ENCODE results near the gene URM1.

URM1 gene

DNA sequence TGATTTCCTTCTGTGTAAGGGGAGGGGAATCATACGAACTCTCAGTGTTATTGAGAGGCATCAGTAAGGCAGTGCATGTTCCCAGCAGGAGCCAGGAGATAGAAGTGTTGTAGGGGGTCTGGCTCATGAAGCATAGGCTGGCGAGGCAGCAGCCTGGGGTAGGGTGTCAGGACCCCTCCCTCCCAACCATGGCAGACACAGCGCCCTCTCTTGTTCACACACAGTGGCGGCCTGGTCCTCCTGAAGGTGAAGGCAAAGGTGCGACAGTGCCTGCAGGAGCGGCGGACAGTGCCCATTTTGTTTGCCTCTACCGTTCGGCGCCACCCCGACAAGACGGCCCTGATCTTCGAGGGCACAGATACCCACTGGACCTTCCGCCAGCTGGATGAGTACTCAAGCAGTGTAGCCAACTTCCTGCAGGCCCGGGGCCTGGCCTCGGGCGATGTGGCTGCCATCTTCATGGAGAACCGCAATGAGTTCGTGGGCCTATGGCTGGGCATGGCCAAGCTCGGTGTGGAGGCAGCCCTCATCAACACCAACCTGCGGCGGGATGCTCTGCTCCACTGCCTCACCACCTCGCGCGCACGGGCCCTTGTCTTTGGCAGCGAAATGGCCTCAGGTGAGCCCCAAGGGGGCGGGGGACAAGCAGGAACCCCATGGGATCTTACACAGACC lies 26.1 kb upstream of the URM1 start:
- DNase-seq (ENCODE audit: low spot score), result no peak

DNA sequence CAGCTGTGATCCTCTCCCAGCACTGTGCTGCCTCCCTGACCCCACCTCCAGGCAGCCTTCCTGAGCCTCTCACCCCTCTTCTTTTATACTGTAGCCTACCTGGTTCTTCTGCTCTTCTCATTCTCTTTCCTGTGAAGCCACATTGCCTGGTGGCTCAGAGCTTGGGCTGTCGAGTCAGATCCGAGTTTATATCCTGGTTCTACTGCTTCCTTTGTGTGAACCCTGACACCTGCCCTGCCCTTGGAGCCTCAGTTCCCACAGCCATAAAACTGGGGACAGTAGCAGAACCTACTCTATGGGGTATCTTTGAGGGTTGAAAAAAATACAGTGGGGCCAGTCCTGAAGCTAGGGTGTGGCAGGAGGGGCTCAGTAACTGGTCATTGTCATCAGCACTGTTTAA lies 22.0 kb upstream of the URM1 start:
- no peak for DNase-seq (ENCODE audit: low spot score)

DNA sequence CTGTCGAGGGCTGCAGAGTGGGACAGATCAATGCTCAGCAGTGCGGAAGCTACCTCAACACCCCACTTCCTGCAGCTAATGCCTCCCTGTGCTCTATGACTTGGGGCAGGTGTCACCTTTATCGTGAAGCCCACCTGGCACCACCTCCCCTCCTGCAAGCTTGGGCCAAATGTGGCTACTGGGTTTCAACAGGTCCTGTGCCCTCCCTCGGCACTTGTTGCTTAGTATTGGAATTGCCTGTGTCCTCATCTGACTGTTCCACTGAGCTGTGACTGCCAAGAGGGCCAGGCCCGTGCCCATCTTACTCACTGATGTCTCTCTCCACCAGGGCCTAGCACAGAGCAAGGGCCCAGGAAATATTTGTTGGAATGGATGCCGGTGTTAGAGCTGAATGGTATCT lies 21.4 kb upstream of the URM1 start:
- DNase-seq (ENCODE audit: low spot score), result no peak

DNA sequence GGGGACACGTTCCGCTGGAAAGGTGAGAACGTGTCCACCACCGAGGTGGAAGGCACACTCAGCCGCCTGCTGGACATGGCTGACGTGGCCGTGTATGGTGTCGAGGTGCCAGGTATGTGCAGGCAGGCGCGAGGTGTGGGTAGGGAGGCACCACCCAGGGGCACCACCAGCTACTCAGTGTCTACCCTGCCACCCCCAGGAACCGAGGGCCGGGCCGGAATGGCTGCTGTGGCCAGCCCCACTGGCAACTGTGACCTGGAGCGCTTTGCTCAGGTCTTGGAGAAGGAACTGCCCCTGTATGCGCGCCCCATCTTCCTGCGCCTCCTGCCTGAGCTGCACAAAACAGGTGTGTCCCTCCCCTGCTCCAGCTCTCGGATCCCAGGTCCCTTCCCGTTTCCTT lies 15.7 kb upstream of the URM1 start:
- DNase-seq (ENCODE audit: low spot score), result no peak

DNA sequence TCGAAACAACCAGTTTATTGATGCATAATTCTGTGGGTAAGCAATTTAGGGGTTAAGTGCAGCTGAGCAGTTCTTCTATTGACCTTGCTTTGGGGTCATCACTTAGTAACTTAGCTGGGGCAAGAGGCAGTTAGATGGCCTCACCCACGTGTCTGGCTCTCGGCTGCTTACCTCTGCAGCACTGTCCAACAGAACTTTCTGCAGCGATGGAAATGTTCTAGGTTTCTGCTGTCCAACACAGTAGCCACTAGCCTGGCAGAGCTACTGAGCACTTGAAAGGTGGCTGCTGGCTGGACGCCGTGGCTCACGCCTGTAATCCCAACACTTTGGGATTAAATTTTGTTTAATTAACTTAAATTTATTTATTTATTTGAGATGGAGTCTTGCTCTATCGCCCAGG lies 13.1 kb upstream of the URM1 start:
- no peak for DNase-seq (ENCODE audit: low spot score)

DNA sequence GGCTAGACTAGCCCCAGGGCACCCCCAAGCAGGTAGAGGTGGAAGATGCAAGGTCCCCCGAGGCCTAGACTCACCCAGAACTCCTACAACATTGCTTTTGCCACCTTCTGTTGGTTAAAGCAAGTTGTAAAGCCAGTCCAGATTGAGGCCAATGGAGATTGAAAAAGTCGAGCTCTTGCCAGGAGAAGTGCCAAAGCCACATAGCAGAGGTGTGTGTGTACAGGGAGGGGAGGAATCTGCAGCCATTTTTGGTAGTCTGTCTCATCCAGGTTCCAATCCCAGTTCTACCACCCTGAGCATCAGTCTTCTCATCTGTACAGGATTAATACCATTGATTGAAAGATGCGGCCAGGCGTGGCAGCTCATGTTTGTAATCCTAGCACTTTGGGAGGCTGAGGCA lies 12.3 kb upstream of the URM1 start:
- no peak for DNase-seq (ENCODE audit: low spot score)

DNA sequence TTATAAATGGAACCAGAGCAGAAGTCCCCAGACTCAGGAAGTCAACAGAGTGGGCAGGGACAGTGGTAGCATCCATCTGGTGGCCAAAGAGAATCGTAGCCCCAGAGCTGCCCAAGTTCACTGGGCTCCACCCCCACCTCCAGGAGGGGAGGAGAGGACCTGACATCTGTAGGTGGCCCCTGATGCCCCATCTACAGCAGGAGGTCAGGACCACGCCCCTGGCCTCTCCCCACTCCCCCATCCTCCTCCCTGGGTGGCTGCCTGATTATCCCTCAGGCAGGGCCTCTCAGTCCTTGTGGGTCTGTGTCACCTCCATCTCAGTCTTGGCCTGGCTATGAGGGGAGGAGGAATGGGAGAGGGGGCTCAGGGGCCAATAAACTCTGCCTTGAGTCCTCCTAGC lies 10.3 kb upstream of the URM1 start:
- DNase-seq (ENCODE audit: low spot score), result no peak

DNA sequence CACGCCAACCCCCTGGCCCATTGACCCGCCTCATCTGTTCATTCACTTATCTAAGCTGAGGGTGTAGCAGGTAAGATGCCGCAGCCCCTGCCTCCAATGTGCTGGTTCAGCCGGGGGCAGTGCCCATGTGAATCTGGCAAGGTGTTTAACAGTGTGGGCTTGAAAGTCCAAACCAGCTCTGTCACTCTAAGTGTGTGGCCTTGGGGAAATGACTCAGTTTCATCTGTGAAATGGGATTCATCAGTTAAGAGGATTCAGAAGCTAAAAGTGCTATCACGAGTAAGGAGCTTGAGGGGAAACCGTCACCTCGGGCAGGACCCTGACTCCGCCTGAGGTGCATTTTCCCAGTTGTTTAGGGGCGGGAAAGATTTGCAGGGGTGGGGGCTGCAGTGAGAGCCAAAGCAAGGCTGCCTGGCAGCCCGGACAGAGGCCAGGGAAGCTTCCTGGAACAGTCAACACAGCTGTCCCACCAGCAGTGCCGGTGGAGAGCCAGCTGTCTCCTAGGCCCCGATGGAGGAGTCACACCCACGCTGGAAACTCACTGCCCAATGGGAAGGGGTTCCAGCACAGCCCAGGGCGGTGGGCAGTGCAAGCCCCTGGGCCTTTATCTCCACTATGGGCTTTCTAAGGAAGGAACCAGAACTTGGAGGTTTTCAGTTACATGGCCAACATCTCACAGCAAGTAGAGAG lies 9.7 kb upstream of the URM1 start:
- DNase-seq (ENCODE audit: low spot score), result no peak

DNA sequence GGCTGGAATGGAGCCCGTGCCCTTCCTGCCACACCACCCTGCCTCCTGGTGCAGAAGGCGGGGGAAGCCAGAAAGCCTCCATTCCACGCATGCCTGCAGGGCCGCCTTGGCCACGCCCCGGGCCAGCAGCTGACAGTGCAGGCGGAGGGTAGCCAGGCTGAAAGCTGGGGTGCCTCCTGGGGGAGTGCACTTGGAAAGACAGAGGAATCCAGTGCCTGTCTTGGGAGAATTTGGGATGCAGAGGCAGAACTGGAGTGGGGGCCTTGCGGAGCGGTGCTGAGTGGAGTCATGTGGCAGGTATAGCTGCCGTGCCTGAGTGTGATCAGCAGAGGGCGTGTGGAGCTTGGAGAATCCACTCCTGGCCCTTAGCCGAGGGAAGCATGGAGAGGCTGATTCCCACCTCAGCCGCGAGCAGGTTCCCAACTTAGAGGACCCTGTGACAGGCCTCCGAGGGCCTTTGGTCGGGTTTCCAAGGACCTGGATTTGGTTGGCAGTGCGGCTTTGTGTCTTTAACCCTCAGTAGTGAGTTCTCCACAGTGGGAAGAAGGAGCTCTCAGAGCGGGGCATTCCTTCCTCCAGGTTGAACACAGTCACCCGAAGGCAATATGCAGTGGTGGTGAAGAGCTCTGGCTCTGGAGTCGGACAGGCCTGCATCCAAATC lies 9.1 kb upstream of the URM1 start:
- DNase-seq (ENCODE audit: low spot score), result peak; percentile 84

DNA sequence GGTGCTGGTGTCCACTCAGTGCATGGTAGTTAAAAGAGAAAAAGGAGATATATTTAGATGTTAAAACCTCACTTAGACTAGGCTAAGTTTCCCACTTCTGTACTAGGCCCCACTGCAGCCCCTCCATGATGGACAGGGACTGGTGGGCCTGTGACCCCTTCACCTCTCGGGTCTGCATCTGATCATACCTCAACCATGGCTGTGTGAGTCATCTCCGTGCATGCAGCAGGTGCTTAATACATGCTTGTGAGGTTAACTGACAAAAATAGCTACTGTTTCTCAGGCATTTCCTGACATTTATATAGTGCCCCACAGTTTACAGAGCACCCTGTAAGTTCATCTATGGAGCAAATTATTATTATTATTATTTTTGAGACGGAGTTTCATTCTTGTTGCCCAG lies 8.4 kb upstream of the URM1 start:
- no peak for DNase-seq (ENCODE audit: low spot score)

DNA sequence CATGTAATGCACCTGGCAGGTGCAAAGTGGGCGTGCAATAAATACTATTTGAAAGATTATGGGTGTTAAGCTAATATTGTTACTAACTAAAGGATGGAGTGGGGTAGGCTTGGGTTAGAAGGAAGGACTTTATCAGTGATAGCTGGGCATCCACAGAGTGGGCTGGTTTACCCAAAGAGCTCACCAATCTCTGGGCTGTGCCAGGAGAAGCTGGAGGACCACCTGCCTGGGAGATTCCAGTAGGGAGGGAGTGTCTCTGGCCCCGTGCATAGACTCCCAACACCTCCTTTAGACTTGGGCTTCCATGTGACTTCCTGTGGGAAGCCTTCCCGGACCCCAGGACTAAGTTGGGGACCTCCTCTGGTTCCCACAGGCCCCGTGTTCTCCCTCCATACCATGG lies 5.6 kb upstream of the URM1 start:
- no peak for DNase-seq (ENCODE audit: low spot score)

DNA sequence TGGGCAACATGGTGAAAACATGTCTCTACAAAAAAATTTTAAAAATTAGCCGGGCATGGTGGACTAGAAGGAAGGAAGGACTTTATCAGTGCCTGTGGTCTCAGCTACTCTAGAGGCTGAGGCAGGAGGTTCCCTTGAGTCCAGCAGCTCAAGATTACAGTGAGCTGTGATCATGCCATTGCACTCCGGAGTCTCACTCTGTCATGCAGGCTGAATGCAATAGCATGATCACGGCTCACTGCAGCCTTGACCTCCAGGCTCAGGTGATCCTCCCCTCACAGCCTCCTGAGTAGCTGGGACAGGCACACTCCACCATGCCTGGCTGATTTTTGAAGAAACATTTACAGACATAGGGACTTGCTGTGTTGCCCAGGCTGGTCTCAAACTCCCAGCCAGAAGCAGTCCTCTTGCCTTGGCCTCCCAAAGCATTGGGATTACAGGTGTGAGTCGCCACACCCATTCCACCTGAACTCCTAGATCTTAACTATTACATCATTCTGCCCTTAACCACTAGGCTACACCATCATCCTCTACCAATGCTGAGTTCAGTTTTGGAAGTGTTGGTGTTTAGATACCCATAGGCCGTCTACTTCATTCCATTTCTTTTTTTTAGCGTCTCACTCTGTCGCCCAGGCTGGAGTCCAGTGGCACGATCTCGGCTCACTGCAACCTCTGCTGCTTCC lies 2.0 kb upstream of the URM1 start:
- no peak for DNase-seq (ENCODE audit: low spot score)

DNA sequence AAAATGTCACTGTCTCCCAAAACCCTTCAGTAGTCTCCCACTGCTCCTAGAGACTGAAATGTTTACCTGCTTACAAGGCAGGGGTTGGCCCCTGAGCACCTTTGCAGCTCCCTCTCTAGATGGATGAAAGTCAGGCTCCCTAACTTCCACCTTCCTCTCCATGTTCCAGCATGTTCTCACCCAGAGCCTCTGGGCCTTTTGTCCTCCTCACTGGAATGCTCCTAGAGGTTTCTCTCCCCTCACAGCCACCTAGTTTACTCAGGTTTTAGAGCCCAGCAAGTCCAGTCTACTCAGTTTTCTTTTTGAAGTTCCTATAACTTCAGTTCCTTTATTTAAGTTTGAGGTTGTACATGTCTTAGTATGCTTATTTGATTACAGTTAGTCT lies 815 bp upstream of the URM1 start:
- no peak for DNase-seq (ENCODE audit: low spot score)

DNA sequence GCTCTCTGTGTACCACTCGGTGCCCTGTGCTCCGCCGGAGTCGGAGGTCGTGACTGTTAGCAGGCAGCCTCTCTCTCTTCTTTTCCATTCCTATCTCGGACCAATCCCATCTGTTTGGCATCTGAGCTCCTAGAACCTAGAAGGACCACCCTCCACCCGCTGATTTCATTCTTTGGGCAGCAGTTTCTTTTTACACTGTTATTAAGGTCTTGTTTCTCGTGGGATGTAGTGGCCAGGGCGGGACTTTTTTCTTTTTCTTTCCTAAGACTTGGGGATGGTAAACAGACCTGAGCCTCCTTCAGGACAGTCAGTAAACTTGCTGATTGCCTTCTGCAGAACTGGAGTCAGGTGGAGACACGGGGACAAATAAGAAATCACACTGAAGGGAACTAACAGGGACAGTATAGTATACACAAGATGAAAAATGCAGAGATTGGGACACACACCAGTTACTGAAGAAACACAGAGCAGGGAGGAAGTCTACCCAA lies 500 bp downstream of the URM1 start:
- DNase-seq (ENCODE audit: low spot score), result no peak

DNA sequence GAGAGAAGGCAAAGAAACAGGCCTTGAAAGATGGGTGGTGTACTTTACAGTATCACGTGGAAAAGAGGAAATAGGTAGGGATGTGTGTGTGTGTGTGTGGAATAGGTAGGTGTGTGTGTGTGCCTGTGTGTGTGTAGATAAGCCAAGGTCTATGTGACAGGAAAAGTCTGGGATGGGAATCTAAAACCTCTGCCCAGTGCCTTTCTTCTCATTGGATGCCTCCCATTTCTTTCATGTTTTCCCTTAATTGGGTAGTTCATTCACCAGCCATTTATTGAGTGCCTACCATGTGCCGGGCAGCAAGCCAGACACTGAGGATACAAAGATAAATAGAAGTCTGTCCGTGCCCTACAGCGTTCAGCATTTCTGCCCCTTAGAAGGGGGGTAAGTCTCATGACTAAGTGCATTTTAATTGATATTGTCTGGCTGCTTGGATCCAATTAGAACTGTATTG lies 1.0 kb downstream of the URM1 start:
- DNase-seq (ENCODE audit: low spot score), result no peak

DNA sequence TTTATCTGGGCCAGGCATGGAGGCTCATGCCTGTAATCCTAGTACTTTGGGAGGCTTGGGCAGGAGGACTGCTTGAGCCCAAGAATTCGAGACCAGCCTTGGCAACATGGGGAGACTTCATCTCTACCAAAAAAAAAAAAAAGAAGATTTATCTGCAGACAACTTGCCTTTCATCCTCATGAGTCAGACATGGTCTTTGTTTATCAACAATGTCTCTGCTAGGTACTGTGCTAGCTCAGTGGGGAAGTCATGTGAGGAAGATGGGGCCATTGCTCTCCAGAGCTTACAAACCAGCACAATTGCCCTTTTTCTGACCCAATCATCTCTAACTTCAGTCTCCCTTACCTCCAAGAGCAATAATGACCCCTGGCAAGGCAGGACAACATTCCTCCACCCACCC lies 1.6 kb downstream of the URM1 start:
- no peak for DNase-seq (ENCODE audit: low spot score)

DNA sequence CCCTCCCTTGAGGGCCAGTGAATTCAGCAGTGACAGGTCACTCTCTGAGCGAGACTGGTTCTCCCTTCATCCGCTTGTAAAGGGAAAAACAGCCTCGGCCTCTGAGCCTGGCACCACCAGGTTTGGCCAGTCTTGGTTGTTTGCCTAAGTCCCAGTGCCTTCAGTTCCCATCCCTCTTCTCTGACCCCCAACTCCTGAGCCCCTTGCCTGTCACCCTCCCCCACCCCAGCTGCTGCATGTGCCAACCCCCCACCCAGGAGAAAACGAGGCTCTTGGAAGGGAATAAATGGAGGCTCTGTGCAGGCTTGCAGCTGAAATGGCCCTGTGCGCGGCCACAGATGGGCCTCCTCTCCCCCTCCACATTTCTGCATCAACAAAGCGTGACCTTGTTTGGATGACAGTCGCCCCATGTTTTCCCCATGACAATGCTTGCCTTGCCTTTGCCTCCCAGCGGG lies 3.1 kb downstream of the URM1 start:
- no peak for DNase-seq (ENCODE audit: low spot score)

DNA sequence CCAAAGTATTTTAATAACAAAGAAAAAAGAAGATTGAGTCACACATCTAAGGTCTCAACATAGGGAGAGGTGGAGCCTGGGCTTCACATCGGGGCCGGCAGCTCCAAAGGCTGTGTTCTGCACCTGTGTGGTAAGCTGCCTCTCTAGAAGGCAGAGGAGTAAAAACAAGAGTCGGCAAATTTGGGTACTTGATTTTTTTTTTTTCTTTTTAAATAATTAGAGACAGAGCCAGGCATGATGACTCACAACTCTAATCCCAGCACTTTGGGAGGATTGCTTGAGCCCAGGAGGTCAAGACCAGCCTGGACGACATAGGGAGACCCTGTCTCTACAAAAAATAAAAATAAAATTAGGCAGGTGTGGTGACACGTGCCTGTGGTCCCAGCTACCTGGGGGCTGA lies 4.7 kb downstream of the URM1 start:
- no peak for DNase-seq (ENCODE audit: low spot score)

DNA sequence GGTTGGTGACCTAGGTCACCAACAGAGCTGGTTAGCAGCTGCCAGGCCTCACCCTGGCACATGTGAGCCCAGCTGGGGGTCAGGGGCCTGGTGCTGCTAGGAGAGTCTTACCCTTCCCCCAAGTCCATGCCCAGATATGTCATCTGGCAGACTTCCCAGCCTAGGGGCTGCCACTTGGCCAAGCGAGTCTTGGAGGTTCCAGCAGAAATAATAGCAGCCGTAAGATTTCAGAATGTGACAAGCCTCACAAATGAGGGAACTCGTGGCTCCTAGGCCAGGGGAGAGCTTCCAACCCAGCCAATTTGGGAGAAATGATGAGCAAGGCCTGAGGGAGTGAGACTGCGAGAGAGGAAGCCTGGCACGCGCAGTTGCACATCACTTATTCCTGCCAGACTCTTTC lies 11.1 kb downstream of the URM1 start:
- DNase-seq (ENCODE audit: low spot score), result no peak

DNA sequence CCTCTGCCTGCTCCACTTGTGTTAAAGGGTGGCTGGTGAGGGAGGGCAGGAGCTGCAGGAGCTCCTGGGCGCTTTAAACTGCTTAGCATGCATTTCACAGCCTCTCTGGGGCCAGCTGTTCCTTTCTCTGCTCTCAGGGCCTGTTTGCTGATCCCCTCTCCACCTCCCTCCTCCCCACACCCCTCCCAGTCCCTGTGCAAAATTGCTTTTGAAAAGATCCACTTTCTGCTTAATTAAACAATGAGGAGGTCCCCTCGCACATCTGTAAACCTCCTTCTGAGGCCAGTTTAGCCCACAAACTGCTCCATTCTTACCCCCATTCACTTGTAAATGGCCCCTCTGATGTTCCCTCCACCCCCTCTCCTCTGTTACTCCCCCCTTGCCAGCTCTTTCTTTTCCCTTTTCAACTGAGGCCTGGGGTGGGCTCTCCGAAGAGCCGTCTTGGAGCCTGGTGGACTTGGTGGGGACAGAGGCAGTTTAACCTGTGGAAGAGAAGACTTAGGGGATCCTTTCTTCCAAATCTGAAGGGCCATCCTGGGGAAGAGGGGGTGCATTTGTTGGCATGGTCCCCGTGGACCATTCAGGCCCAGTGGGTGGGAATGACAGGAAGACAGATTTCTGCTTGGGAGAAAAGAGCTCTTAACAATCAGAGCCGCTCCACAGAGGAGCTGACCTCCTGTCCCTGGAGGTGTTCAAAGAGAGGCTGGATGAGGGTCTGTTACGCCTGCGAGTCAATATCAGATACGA lies 12.0 kb downstream of the URM1 start:
- no peak for DNase-seq (ENCODE audit: low spot score)

DNA sequence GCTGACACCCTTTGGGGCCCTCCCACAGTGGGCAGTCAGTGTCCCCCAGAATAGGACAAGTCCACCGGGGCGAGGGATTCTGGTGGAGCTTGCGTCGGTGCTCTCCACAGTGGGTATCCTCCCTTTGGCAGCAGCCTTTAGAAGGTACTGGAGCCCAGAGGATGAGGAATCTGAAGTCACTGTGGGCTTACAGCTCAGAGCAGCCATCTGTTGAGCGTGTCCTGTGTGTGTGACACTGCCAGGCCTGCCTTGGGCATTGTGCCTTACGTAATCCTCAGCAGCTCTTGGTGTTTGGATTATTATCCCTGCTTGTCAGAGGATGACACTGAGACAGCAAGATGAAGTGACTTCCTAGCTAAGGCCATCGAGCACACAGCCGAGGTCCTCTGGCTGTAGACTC lies 12.6 kb downstream of the URM1 start:
- no peak for DNase-seq (ENCODE audit: low spot score)

Measured in SK-N-DZ (cell line).